Smooth muscle cell (in vitro differentiated cells): ENCODE measurements around the gene CDH13. TPM values are rescaled to one million over a fixed set of nuclear protein-coding genes. Genes with fewer than 3 reads are reported as not detected.

Experiments used
- DNase-seq: peaks from one replicate; lab custom pipeline; 2025; ENCODE audit not compliant: unreplicated experiment; lab: John Stamatoyannopoulos, UW
- H2AFZ ChIP-seq: fragments of 200-600 bp; sonication (generic); 2 replicates; pipeline ENCODE4 v1.6.0; 2016; ENCODE audit warnings: antibody characterized with exemption, low read depth, mild to moderate bottlenecking
- H3F3A ChIP-seq: fragments of 200-600 bp; sonication (generic); 2 replicates; pipeline ENCODE4 v1.6.0; 2017; ENCODE audit warnings: antibody characterized with exemption, low read depth
- H3K27ac ChIP-seq: fragments of 200-600 bp; sonication (generic); 2 replicates; pipeline ENCODE4 v1.5.1; 2016; ENCODE audit warnings: low read depth, mild to moderate bottlenecking
- H3K27me3 ChIP-seq: fragments of 200-600 bp; sonication (generic); 2 replicates; pipeline ENCODE4 v1.6.1; 2016; ENCODE audit warnings: low read depth, mild to moderate bottlenecking
- H3K36me3 ChIP-seq: fragments of 200-600 bp; sonication (generic); 2 replicates; pipeline ENCODE4 v1.5.1; 2016; ENCODE audit warnings: low read depth
- H3K4me1 ChIP-seq: fragments of 200-600 bp; sonication (generic); 2 replicates; pipeline ENCODE4 v1.5.1; 2016; ENCODE audit warnings: low read depth
- H3K4me2 ChIP-seq: fragments of 200-600 bp; sonication (generic); 2 replicates; pipeline ENCODE4 v1.6.0; 2016; ENCODE audit warnings: mild to moderate bottlenecking
- H3K4me3 ChIP-seq: fragments of 200-600 bp; sonication (generic); 2 replicates; pipeline ENCODE4 v1.5.1; 2016; ENCODE audit warnings: mild to moderate bottlenecking
- H3K79me2 ChIP-seq: fragments of 200-600 bp; sonication (generic); 2 replicates; pipeline ENCODE4 v1.6.0; 2016; ENCODE audit warnings: low read depth, mild to moderate bottlenecking
- H3K9ac ChIP-seq: fragments of 200-600 bp; sonication (generic); 2 replicates; pipeline ENCODE4 v1.6.0; 2016; ENCODE audit warnings: low read depth
- H3K9me3 ChIP-seq: fragments of 200-600 bp; sonication (generic); replicated peaks from 2 replicates; pipeline ENCODE4 v1.5.1; 2016; ENCODE audit warnings: low read depth
- H4K20me1 ChIP-seq: fragments of 200-600 bp; sonication (generic); 2 replicates; pipeline ENCODE4 v1.6.0; 2016; ENCODE audit warnings: low read depth
- WGBS: methylation state at CpG from one replicate; pipeline ENCODE4 v1.1.7; 2016; ENCODE audit warnings: low lambda C conversion rate; 5-methylcytosine and 5-hydroxymethylcytosine counted together
- polyA plus RNA-seq: library from polyadenylated mRNA; unstranded; fragments of >200 nt; fragmentation: Nextera tagmentation; extraction: Ambion mirVana; gene quantifications from 2 replicates; pipeline ENCODE4 v1.2.1, GENCODE V29; 2016
- total RNA-seq: library from RNA; depleted of rRNA; stranded (reverse); fragments of >200 nt; gene quantifications from 2 replicates; pipeline ENCODE4 v1.2.3, GENCODE V29; 2014
- TF ChIP-seq, protein P1 (sequence below): fragments of 200-600 bp; sonication (generic); IDR thresholded peaks from 2 replicates; pipeline ENCODE4 v1.5.1; 2017; ENCODE audit warnings: borderline replicate concordance, mild to moderate bottlenecking, antibody characterized with exemption; ENCODE audit not compliant: insufficient read depth, poor library complexity, severe bottlenecking

The CDH13 gene
- total and polyA plus RNA-seq, 2 experiments from 2014 or later = 12.1 to 32.2 TPM

DNA sequence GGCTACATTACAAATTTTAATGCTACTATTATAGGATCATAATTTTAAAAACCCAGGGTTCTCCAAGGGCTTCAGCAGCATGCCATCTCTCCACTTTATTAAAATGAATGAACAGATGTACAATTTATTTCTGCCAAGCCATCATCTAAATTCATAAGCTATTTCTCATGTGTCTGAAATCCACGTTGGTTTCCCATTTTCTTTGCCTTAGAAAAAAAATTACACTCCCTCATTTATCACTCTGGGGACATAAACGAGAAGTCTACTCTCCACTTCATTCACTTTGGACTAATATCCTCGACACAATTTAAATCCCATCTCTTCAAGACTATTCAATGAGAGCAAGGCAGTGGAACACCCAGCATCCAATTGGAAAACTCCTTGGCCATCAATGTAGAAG is 1002.7 kb downstream of the CDH13 start:
- Histone ChIP-seq H3K36me3 (no peaks in the 10 kb centered on the region), H3K9me3 (no peaks in the 10 kb centered on the region), H3F3A (no peaks in the 10 kb centered on the region), H3K4me3 (no peak overlapping the region), H3K79me2 (no peaks in the 10 kb centered on the region), H3K4me2 (no peak overlapping the region), H2AFZ (no peak overlapping the region), H3K9ac (no peak overlapping the region), H4K20me1 (no peaks in the 10 kb centered on the region), H3K27ac (no peak overlapping the region), H3K4me1 (no peaks in the 10 kb centered on the region), H3K27me3 (no peaks in the 10 kb centered on the region)
- TF ChIP-seq, protein P1, sequence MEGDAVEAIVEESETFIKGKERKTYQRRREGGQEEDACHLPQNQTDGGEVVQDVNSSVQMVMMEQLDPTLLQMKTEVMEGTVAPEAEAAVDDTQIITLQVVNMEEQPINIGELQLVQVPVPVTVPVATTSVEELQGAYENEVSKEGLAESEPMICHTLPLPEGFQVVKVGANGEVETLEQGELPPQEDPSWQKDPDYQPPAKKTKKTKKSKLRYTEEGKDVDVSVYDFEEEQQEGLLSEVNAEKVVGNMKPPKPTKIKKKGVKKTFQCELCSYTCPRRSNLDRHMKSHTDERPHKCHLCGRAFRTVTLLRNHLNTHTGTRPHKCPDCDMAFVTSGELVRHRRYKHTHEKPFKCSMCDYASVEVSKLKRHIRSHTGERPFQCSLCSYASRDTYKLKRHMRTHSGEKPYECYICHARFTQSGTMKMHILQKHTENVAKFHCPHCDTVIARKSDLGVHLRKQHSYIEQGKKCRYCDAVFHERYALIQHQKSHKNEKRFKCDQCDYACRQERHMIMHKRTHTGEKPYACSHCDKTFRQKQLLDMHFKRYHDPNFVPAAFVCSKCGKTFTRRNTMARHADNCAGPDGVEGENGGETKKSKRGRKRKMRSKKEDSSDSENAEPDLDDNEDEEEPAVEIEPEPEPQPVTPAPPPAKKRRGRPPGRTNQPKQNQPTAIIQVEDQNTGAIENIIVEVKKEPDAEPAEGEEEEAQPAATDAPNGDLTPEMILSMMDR = no peak
- DNase-seq = no peak
- WGBS = 90% methylated on average over 3 of the region's 3 CpGs

DNA sequence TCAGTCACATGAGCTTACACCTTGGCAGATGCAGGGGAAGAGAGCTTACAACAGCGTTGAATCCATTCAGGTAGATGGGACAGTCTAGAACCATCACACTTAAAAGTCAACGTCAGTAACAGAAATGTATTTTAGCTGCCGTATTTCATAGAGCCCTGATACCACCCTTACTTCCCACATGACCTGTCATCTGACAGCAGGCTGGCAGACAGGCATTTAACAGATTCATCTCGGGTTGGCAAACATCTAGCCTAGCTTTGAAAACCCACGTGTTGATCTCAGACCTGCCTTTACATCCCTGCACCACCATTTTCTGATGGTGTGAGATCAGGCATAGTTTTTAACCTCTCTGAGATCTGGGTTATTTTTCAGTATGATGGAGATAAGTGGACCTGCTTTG is 1003.1 kb downstream of the CDH13 start:
- H3K79me2 ChIP-seq = no peaks in the 10 kb centered on the region
- no peak for DNase-seq
- TF ChIP-seq, protein P1 = no peak

DNA sequence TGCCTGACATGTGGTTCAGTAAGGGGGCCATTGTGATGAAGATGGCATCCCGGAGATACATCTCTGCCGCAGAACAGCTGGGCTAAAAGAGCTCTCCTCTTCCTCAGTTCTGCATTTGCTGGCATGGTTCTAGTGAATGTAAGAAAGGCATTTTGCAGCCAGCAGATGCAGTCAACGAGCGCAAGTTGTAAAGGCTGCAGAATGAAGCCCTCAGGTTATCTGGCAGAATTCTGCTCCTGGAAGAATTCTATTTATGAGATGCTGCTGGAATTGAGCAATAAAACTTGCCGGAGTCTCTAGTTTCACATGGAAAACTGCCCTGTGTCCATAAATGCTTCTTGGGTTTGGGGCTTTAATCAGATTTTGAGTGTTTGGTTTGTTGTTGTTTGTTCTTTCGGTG is 1004.2 kb downstream of the CDH13 start:
- no peak overlapping the region for H3K27ac ChIP-seq
- TF ChIP-seq, protein P1 = no peak
- WGBS = 84% methylated on average over 6 of the region's 6 CpGs
- no peak for DNase-seq
- no peaks in the 10 kb centered on the region for H4K20me1 ChIP-seq
- H3K4me3 ChIP-seq = no peak overlapping the region
- no peak overlapping the region for H3K9ac ChIP-seq
- H3K4me1 ChIP-seq = no peaks in the 10 kb centered on the region
- H3K9me3 ChIP-seq = no peaks in the 10 kb centered on the region
- H3K36me3 ChIP-seq = no peaks in the 10 kb centered on the region
- H3K27me3 ChIP-seq = no peaks in the 10 kb centered on the region
- no peak overlapping the region for H3K4me2 ChIP-seq
- no peaks in the 10 kb centered on the region for H3F3A ChIP-seq
- H2AFZ ChIP-seq = no peak overlapping the region
- no peaks in the 10 kb centered on the region for H3K79me2 ChIP-seq

More for the DNA sequence above, 1003.1 kb downstream of the CDH13 start:
- Histone ChIP-seq H3K4me2 (no peak overlapping the region), H3K9ac (no peak overlapping the region), H3K4me3 (no peak overlapping the region), H4K20me1 (no peaks in the 10 kb centered on the region), H3K36me3 (no peaks in the 10 kb centered on the region), H3K9me3 (no peaks in the 10 kb centered on the region), H3K27me3 (no peaks in the 10 kb centered on the region), H3F3A (no peaks in the 10 kb centered on the region), H3K27ac (no peak overlapping the region), H2AFZ (no peak overlapping the region), H3K4me1 (no peaks in the 10 kb centered on the region)
- 85% methylated on average over 5 of the region's 5 CpGs for WGBS

DNA sequence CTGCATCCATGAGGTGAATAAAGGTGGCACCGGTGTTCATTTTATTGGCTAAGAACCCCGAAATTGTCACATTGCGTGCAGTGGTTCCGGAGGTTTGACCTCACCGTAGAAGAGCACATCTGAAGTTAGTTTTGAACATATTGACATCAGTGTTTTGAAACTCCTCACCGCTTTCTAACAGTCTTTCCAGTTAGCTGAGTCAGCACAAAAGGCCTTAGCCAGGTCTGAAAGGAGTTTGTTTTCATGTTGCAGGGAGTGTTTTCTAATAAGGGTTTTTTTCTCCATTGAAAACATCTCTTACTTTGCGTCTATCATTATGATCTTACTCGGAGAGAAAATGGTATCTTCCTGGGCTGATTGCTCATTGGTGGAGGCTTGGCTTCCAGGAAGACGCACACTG is 1006.5 kb downstream of the CDH13 start:
- 90% methylated on average over 9 of the region's 9 CpGs for whole genome bisulfite sequencing
- Histone ChIP-seq H3K9me3 (no peaks in the 10 kb centered on the region), H3K9ac (no peak overlapping the region), H3K4me1 (no peaks in the 10 kb centered on the region), H3K79me2 (no peaks in the 10 kb centered on the region), H2AFZ (no peak overlapping the region), H3K27ac (no peak overlapping the region), H3F3A (no peaks in the 10 kb centered on the region), H3K4me3 (no peak overlapping the region), H4K20me1 (no peaks in the 10 kb centered on the region), H3K36me3 (no peaks in the 10 kb centered on the region), H3K4me2 (no peak overlapping the region), H3K27me3 (no peaks in the 10 kb centered on the region)
- DNase-seq = no peak
- TF ChIP-seq, protein P1 = no peak
